IMR-90 (cell line): ENCODE data around the gene ABCC4. TPM values are rescaled to one million over a fixed set of nuclear protein-coding genes. Genes with fewer than 3 reads are reported as not detected.

Source experiments
- ATAC-seq: fragments of 200-7000 bp; cut with Tn5 transposase; 2 replicates; pipeline ENCODE4 v1.9.1; 2020; ENCODE audit warnings: low read depth, mild to moderate bottlenecking, moderate library complexity
- BruUV-seq: library from RNA; stranded (reverse); fragments of 400-500 nt; replicated peaks from 2 replicates; lab custom pipeline; 2021; lab: Mats Ljungman, UMichigan
- CTCF ChIA-PET: fragments of 300-600 bp; formaldehyde crosslinking; extraction: SDS; loops from one replicate; lab custom pipeline; 2021; ENCODE audit warnings: antibody characterized with exemption; lab: Yijun Ruan, JAX
- POLR2A ChIA-PET: fragments of 300-600 bp; sonication (Branson Sonifier 250); formaldehyde crosslinking; loops from one replicate; lab custom pipeline; 2022; ENCODE audit warnings: antibody characterized with exemption; ENCODE audit not compliant: unreplicated experiment; lab: Charles Lee
- DNase-seq: peaks from one replicate; pipeline ENCODE4 v3.0.0; 2013
- H2AFZ ChIP-seq: replicated peaks from 2 replicates; pipeline ENCODE3; 2013; ENCODE audit warnings: low read length, mild to moderate bottlenecking; ENCODE audit not compliant: poor library complexity
- H2AK5ac ChIP-seq: 2 replicates; pipeline ENCODE4 v1.6.1; 2013; ENCODE audit warnings: low read depth, low read length, inconsistent platforms
- H2AK9ac ChIP-seq: replicated peaks from 2 replicates; pipeline ENCODE3; 2013; ENCODE audit warnings: mild to moderate bottlenecking, low read depth, low read length, moderate library complexity; ENCODE audit not compliant: poor library complexity
- H2BK120ac ChIP-seq: 2 replicates; pipeline ENCODE4 v1.6.1; 2013; ENCODE audit warnings: low read depth, low read length, inconsistent platforms
- H2BK15ac ChIP-seq: 3 replicates; pipeline ENCODE4 v1.6.1; 2013; ENCODE audit warnings: low read depth, low read length, inconsistent platforms
- H2BK20ac ChIP-seq: 2 replicates; pipeline ENCODE4 v1.6.1; 2013; ENCODE audit warnings: low read depth, mild to moderate bottlenecking, inconsistent platforms, low read length, moderate library complexity
- H2BK5ac ChIP-seq: 2 replicates; pipeline ENCODE4 v1.6.1; 2013; ENCODE audit warnings: mild to moderate bottlenecking, low read depth, low read length, inconsistent platforms; ENCODE audit not compliant: poor library complexity, severe bottlenecking
- H3K14ac ChIP-seq: replicated peaks from 2 replicates; pipeline ENCODE4 v1.6.1; 2013; ENCODE audit warnings: low read depth, low read length, inconsistent platforms
- H3K18ac ChIP-seq: 2 replicates; pipeline ENCODE4 v1.6.1; 2013; ENCODE audit warnings: low read depth, low read length, control low read depth
- H3K23ac ChIP-seq: 2 replicates; pipeline ENCODE4 v1.6.1; 2013; ENCODE audit warnings: low read depth, low read length, inconsistent platforms
- H3K27ac ChIP-seq: 2 replicates; pipeline ENCODE4 v1.5.1; 2013; ENCODE audit warnings: mild to moderate bottlenecking, control low read depth, low read length; ENCODE audit not compliant: insufficient read depth
- H3K27me3 ChIP-seq: 2 replicates; pipeline ENCODE4 v1.6.1; 2013; ENCODE audit warnings: low read length; ENCODE audit not compliant: control insufficient read depth, insufficient read depth
- H3K36me3 ChIP-seq: 2 replicates; pipeline ENCODE4 v1.6.1; 2013; ENCODE audit warnings: low read length, mixed read lengths; ENCODE audit not compliant: control insufficient read depth, insufficient read depth
- H3K4ac ChIP-seq: 2 replicates; pipeline ENCODE4 v1.6.1; 2013; ENCODE audit warnings: low read depth, low read length, inconsistent platforms
- H3K4me1 ChIP-seq: 2 replicates; pipeline ENCODE4 v1.6.1; 2013; ENCODE audit warnings: low read length, mixed read lengths; ENCODE audit not compliant: control insufficient read depth, insufficient read depth
- H3K4me2 ChIP-seq: 2 replicates; pipeline ENCODE4 v1.6.1; 2013; ENCODE audit warnings: low read depth, mild to moderate bottlenecking, control low read depth, low read length, moderate library complexity
- H3K4me3 ChIP-seq: 2 replicates; pipeline ENCODE4 v1.5.1; 2013; ENCODE audit warnings: low read depth, mild to moderate bottlenecking, control low read depth, low read length, moderate library complexity; ENCODE audit not compliant: insufficient read depth
- H3K56ac ChIP-seq: 2 replicates; pipeline ENCODE4 v1.6.1; 2013; ENCODE audit warnings: low read length, inconsistent platforms; ENCODE audit not compliant: insufficient read depth; ENCODE audit errors: extremely low read depth
- H3K79me1 ChIP-seq, 2 experiments: 2 replicates each; pipeline ENCODE4 v1.6.1; 2013; ENCODE audit warnings: low read length in 2 of 2, inconsistent platforms in 1 of 2, low read depth in 1 of 2
- H3K9ac ChIP-seq: 2 replicates; pipeline ENCODE4 v1.6.1; 2013; ENCODE audit warnings: low read depth, low read length, control low read depth
- H3K9me1 ChIP-seq: 2 replicates; pipeline ENCODE4 v1.6.1; 2013; ENCODE audit warnings: low read length, inconsistent platforms; ENCODE audit not compliant: insufficient read depth
- H3K9me3 ChIP-seq: 2 replicates; pipeline ENCODE4 v1.6.1; 2013; ENCODE audit warnings: low read length; ENCODE audit not compliant: control insufficient read depth, insufficient read depth
- H4K20me1 ChIP-seq: 2 replicates; pipeline ENCODE4 v1.6.1; 2013; ENCODE audit warnings: low read length, inconsistent platforms; ENCODE audit not compliant: insufficient read depth
- H4K5ac ChIP-seq: 2 replicates; pipeline ENCODE4 v1.6.1; 2013; ENCODE audit warnings: mild to moderate bottlenecking, low read depth, low read length, control low read depth
- H4K8ac ChIP-seq, 2 experiments: 2 replicates each; pipeline ENCODE4 v1.6.1; 2013; ENCODE audit warnings: low read depth in 2 of 2, low read length in 2 of 2, control low read depth in 1 of 2, inconsistent platforms in 1 of 2
- H4K91ac ChIP-seq: 2 replicates; pipeline ENCODE4 v1.6.1; 2013; ENCODE audit warnings: low read depth, low read length, inconsistent platforms; ENCODE audit not compliant: insufficient read depth
- BHLHE40 ChIP-seq: fragments of 150-350 bp; IDR thresholded peaks from 2 replicates; pipeline ENCODE4 v1.6.1; 2016; ENCODE audit warnings: mild to moderate bottlenecking, low read depth, low read length
- CEBPB ChIP-seq: IDR thresholded peaks from 2 replicates; pipeline ENCODE4 v1.6.1; 2012; ENCODE audit warnings: low read depth, low read length, improper control_type of control experiment
- CHD1 ChIP-seq: IDR thresholded peaks from 2 replicates; pipeline ENCODE4 v1.6.1; 2012; ENCODE audit warnings: low read depth, low read length, improper control_type of control experiment
- FOS ChIP-seq: fragments of 150-350 bp; IDR thresholded peaks from 2 replicates; pipeline ENCODE4 v1.6.1; 2016; ENCODE audit warnings: low read depth, low read length
- MAFK ChIP-seq: IDR thresholded peaks from 2 replicates; pipeline ENCODE4 v1.6.1; 2012; ENCODE audit warnings: low read depth, low read length, improper control_type of control experiment
- MAZ ChIP-seq: IDR thresholded peaks from 2 replicates; pipeline ENCODE4 v1.6.1; 2012; ENCODE audit warnings: low read depth, mild to moderate bottlenecking, low read length, improper control_type of control experiment, moderate library complexity, borderline replicate concordance
- MXI1 ChIP-seq: IDR thresholded peaks from 2 replicates; pipeline ENCODE4 v1.6.1; 2012; ENCODE audit warnings: low read depth, mild to moderate bottlenecking, low read length, moderate library complexity, borderline replicate concordance
- NFE2L2 ChIP-seq: fragments of 150-350 bp; IDR thresholded peaks from 2 replicates; pipeline ENCODE4 v1.6.1; 2016; ENCODE audit warnings: low read depth, mild to moderate bottlenecking, low read length
- POLR2A ChIP-seq: IDR thresholded peaks from 2 replicates; pipeline ENCODE4 v1.6.1; 2012; ENCODE audit warnings: mild to moderate bottlenecking, low read depth, low read length
- RAD21 ChIP-seq: IDR thresholded peaks from 2 replicates; pipeline ENCODE4 v1.6.1; 2012; ENCODE audit warnings: low read length, improper control_type of control experiment
- RCOR1 ChIP-seq: IDR thresholded peaks from 2 replicates; pipeline ENCODE4 v1.6.1; 2012; ENCODE audit warnings: mild to moderate bottlenecking, low read length, improper control_type of control experiment; ENCODE audit not compliant: insufficient replicate concordance
- RFX5 ChIP-seq: IDR thresholded peaks from 2 replicates; pipeline ENCODE4 v1.8.0; 2012; ENCODE audit warnings: low read depth, mild to moderate bottlenecking, low read length, moderate library complexity
- SMC3 ChIP-seq: fragments of 150-350 bp; IDR thresholded peaks from 2 replicates; pipeline ENCODE4 v1.6.1; 2016; ENCODE audit warnings: low read depth, mild to moderate bottlenecking, antibody characterized with exemption, low read length, moderate library complexity
- WGBS, 2 experiments: methylation state at CpG; one replicate each; pipeline versions ENCODE4 v1.1.5 to v1.1.7; 2013; ENCODE audit warnings: missing lambda C conversion rate in 2 of 2; ENCODE audit not compliant: insufficient read length in 1 of 2; ENCODE audit errors: extremely low coverage in 2 of 2; 5-methylcytosine and 5-hydroxymethylcytosine counted together
- dilution Hi-C: fragments of 300-500 bp; cut with HindIII; formaldehyde crosslinking; loops from one replicate; pipeline ENCODE4 v1.14.3; 2018; ENCODE audit warnings: low sequenced_read_pairs; ENCODE audit not compliant: unreplicated experiment
- in situ Hi-C: fragments of 300-500 bp; cut with MboI; formaldehyde crosslinking; loops from 3 replicates; pipeline ENCODE4 v1.14.3; 2019; ENCODE audit warnings: low sequenced_read_pairs, inconsistent platforms, mixed read lengths
- intact Hi-C: fragments of 100-400 bp; cut with micrococcal nuclease; formaldehyde crosslinking; loops from 2 replicates; pipeline ENCODE4 v1.10.0; 2022
- polyA plus RNA-seq, 3 experiments: library from polyadenylated mRNA; depleted of rRNA; stranded (reverse); fragments of >200 nt; gene quantifications; 2 replicates each; pipeline ENCODE4 v1.2.3, GENCODE V29; 2012; ENCODE audit warnings: low replicate concordance in 1 of 3
- total RNA-seq: library from RNA; depleted of rRNA; stranded (reverse); fragments of >200 nt; gene quantifications from 2 replicates; pipeline ENCODE4 v1.2.3, GENCODE V29; 2012
- TF ChIP-seq, protein P1 (sequence below): conservative IDR thresholded peaks from 2 replicates; pipeline ENCODE4 v1.5.1; 2012; ENCODE audit warnings: mild to moderate bottlenecking, low read depth, low read length, improper control_type of control experiment
- TF ChIP-seq, protein P2 (sequence below): fragments of 150-350 bp; IDR thresholded peaks from 2 replicates; pipeline ENCODE4 v1.6.1; 2016; ENCODE audit warnings: low read depth, mild to moderate bottlenecking, low read length, moderate library complexity, borderline replicate concordance
- TF ChIP-seq, protein P3 (sequence below): fragments of 150-350 bp; IDR thresholded peaks from 2 replicates; pipeline ENCODE4 v1.6.1; 2017; ENCODE audit warnings: mild to moderate bottlenecking, antibody characterized with exemption, low read length, low read depth

Gene ABCC4
- total and polyA plus RNA-seq, 2 of the 4 experiments (the other 2 are of a cell fraction), result 16.6 to 41.4 TPM

DNA sequence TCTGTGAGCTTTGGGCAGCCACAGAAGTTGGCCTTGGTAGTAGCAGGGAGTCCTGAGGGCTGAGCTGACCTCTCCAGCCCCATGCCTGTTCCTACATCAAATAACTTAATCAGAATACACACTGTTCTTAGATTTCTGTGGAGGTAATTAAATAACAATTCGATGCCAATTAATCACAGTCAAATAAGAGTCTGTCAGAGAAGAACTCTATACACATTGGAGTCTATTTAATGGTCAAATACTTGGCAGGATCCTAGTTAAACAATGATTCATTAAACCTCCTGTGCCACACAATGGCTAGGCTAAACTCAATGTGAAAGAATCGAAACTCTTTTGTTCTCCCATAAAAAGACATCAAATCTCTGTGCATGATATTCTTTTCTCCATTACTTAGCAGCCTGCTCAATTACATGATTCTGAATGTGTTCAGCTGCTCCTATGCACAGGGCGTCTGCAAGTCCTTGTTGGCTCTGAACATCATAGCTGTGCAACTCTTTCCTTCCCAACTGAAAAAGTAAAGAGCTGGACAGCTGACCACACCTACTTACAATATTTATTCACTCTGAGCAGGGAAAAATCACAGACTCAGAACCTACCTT is 173.1 kb downstream of the ABCC4 start:
- in situ Hi-C loops (no loop called here), dilution Hi-C loops (no loop called here), intact Hi-C loops (no loop called here)
- H3K14ac ChIP-seq, result no peak overlapping the region
- no peak overlapping the region for H2BK20ac ChIP-seq
- peaks cover 30% of the 10 kb centered on the region for H3K36me3 ChIP-seq
- peaks cover 3 to 19% of the 10 kb centered on the region in 2 experiments; a peak in 3 of 4 replicates for H3K79me1 ChIP-seq
- BruUV-seq, result no TSS peak
- H3K18ac ChIP-seq, result no peak overlapping the region
- H3K4me3 ChIP-seq, result no peak overlapping the region
- TF ChIP-seq, protein P1, sequence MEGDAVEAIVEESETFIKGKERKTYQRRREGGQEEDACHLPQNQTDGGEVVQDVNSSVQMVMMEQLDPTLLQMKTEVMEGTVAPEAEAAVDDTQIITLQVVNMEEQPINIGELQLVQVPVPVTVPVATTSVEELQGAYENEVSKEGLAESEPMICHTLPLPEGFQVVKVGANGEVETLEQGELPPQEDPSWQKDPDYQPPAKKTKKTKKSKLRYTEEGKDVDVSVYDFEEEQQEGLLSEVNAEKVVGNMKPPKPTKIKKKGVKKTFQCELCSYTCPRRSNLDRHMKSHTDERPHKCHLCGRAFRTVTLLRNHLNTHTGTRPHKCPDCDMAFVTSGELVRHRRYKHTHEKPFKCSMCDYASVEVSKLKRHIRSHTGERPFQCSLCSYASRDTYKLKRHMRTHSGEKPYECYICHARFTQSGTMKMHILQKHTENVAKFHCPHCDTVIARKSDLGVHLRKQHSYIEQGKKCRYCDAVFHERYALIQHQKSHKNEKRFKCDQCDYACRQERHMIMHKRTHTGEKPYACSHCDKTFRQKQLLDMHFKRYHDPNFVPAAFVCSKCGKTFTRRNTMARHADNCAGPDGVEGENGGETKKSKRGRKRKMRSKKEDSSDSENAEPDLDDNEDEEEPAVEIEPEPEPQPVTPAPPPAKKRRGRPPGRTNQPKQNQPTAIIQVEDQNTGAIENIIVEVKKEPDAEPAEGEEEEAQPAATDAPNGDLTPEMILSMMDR, result no peak
- TF ChIP-seq MAFK, result no peak
- TF ChIP-seq FOS, result no peak
- TF ChIP-seq BHLHE40, result no peak
- no peak for TF ChIP-seq CEBPB
- TF ChIP-seq RCOR1, result no peak
- TF ChIP-seq, protein P2, sequence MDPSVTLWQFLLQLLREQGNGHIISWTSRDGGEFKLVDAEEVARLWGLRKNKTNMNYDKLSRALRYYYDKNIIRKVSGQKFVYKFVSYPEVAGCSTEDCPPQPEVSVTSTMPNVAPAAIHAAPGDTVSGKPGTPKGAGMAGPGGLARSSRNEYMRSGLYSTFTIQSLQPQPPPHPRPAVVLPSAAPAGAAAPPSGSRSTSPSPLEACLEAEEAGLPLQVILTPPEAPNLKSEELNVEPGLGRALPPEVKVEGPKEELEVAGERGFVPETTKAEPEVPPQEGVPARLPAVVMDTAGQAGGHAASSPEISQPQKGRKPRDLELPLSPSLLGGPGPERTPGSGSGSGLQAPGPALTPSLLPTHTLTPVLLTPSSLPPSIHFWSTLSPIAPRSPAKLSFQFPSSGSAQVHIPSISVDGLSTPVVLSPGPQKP, result no peak
- TF ChIP-seq, protein P3, sequence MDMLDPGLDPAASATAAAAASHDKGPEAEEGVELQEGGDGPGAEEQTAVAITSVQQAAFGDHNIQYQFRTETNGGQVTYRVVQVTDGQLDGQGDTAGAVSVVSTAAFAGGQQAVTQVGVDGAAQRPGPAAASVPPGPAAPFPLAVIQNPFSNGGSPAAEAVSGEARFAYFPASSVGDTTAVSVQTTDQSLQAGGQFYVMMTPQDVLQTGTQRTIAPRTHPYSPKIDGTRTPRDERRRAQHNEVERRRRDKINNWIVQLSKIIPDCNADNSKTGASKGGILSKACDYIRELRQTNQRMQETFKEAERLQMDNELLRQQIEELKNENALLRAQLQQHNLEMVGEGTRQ, result no peak
- no peak for TF ChIP-seq POLR2A
- no peak for TF ChIP-seq SMC3
- no peak for TF ChIP-seq MAZ
- TF ChIP-seq NFE2L2, result no peak
- no peak for TF ChIP-seq MXI1
- no peak for TF ChIP-seq CHD1
- no peak for TF ChIP-seq RFX5
- TF ChIP-seq RAD21, result no peak
- H3K4me1 ChIP-seq, result no peaks in the 10 kb centered on the region
- H2BK15ac ChIP-seq, result no peak overlapping the region
- ChIA-PET CTCF (interaction anchor here (0.6 kb wide), 1 partner anchor 69 kb away, joined by 3 read pairs; no protein-coding TSS in a partner anchor), POLR2A (no interaction called here)
- no peak for ATAC-seq
- H3K4me2 ChIP-seq, result no peak overlapping the region
- DNase-seq, result no peak
- no peaks in the 10 kb centered on the region for H4K20me1 ChIP-seq
- no peak overlapping the region for H2AK9ac ChIP-seq
- H4K91ac ChIP-seq, result no peak overlapping the region
- no peak overlapping the region for H2AK5ac ChIP-seq
- no peak overlapping the region for H2AFZ ChIP-seq
- no peak overlapping the region for H2BK5ac ChIP-seq
- no peak overlapping the region for H3K27ac ChIP-seq
- WGBS, 2 experiments, result 100% methylated on average over 1 of the region's 3 CpGs; no CpG with 5 or more reads in 1 of the 2 experiments
- no peak overlapping the region for H3K9ac ChIP-seq
- H3K56ac ChIP-seq, result no peak overlapping the region
- peaks cover 4% of the 10 kb centered on the region; the same call in 1 of the 2 replicates for H3K9me1 ChIP-seq
- H4K8ac ChIP-seq, result no peak overlapping the region
- H2BK120ac ChIP-seq, result no peak overlapping the region
- H3K9me3 ChIP-seq, result no peaks in the 10 kb centered on the region
- H3K23ac ChIP-seq, result no peak overlapping the region
- no peak overlapping the region for H4K5ac ChIP-seq
- no peak overlapping the region for H3K4ac ChIP-seq
- H3K27me3 ChIP-seq, result no peaks in the 10 kb centered on the region
